Lower lobe of right lung (tissue), 2 donors: ENCODE measurements around the gene CUL1. TPM values are rescaled to one million over a fixed set of nuclear protein-coding genes. Genes with fewer than 3 reads are reported as not detected.

Experiments used
- ATAC-seq, 2 donors: fragments of 200-7000 bp; cut with Tn5 transposase; one replicate each; pipeline ENCODE4 v1.9.1; 2020 to 2022; ENCODE audit warnings: mild to moderate bottlenecking in 2 of 2, moderate library complexity in 2 of 2
- DNase-seq: peaks from one replicate; pipeline ENCODE4 v3.0.0-alpha.2; 2020
- H3K27ac ChIP-seq: fragments of 200-600 bp; one replicate; pipeline ENCODE4 v1.8.0; 2022
- H3K27me3 ChIP-seq: fragments of 200-600 bp; one replicate; pipeline ENCODE4 v1.8.0; 2022; ENCODE audit warnings: low read depth
- H3K36me3 ChIP-seq: fragments of 200-600 bp; one replicate; pipeline ENCODE4 v1.8.0; 2022; ENCODE audit warnings: mild to moderate bottlenecking
- H3K4me1 ChIP-seq: fragments of 200-600 bp; one replicate; pipeline ENCODE4 v1.8.0; 2022
- H3K4me3 ChIP-seq: fragments of 200-600 bp; one replicate; pipeline ENCODE4 v1.8.0; 2022; ENCODE audit warnings: mild to moderate bottlenecking
- H3K9me3 ChIP-seq: fragments of 200-600 bp; one replicate; pipeline ENCODE4 v1.8.0; 2022
- CTCF ChIP-seq: fragments of 200-600 bp; IDR thresholded peaks from one replicate; pipeline ENCODE4 v1.8.0; 2022; ENCODE audit warnings: antibody characterized with exemption, mild to moderate bottlenecking
- intact Hi-C: fragments of 100-400 bp; cut with DNase I; formaldehyde crosslinking; loops from one replicate; pipeline ENCODE4 v1.11.0; 2022
- total RNA-seq: library from RNA; stranded (reverse); fragmentation: NEBNext Ultra II Directional; extraction: Animal tissue kit (Norgen Biotek cat#: 25700); gene quantifications from one replicate; pipeline ENCODE4 v1.2.1, GENCODE V29; 2021
- donor health status: DM: no; HTN: yes; CAD: no; lungs with severe emphysema.

CUL1 gene
- total RNA-seq, 1 donor from 2014 or later, result 47.5 TPM

GRCh38 chr7:148790131-148790726, 91.5 kb downstream of the CUL1 start:
- Histone ChIP-seq H3K27ac (no peak overlapping the region), H3K27me3 (no peaks in the 10 kb centered on the region), H3K4me3 (no peak overlapping the region), H3K4me1 (no peaks in the 10 kb centered on the region), H3K9me3 (no peaks in the 10 kb centered on the region), H3K36me3 (peaks cover 100% of the 10 kb centered on the region)
- intact Hi-C loops, result no loop called here
- TF ChIP-seq CTCF, result no peak
- DNase-seq (no peak), ATAC-seq (no peak)

- intact Hi-C loops, result no loop called here
- H3K27me3 ChIP-seq, result no peaks in the 10 kb centered on the region
- DNase-seq (no peak), ATAC-seq (no peak)
- H3K4me3 ChIP-seq, result no peak overlapping the region
- no peak overlapping the region for H3K27ac ChIP-seq
- peaks cover 100% of the 10 kb centered on the region for H3K36me3 ChIP-seq
- no peaks in the 10 kb centered on the region for H3K9me3 ChIP-seq
- TF ChIP-seq CTCF, result no peak
- no peaks in the 10 kb centered on the region for H3K4me1 ChIP-seq
Measured at GRCh38 chr7:148790850-148791249, 92.1 kb downstream of the CUL1 start.

- no peaks in the 10 kb centered on the region for H3K27me3 ChIP-seq
- intact Hi-C loops, result no loop called here
- H3K4me3 ChIP-seq, result no peak overlapping the region
- no peaks in the 10 kb centered on the region for H3K4me1 ChIP-seq
- DNase-seq, result no peak
- TF ChIP-seq CTCF, result no peak
- peaks cover 100% of the 10 kb centered on the region for H3K36me3 ChIP-seq
- no peak overlapping the region for H3K27ac ChIP-seq
- no peaks in the 10 kb centered on the region for H3K9me3 ChIP-seq
- ATAC-seq, result no peak
Measured at GRCh38 chr7:148791546-148791945, 92.8 kb downstream of the CUL1 start.

- DNase-seq (no peak), ATAC-seq (no peak)
- Histone ChIP-seq H3K9me3 (no peaks in the 10 kb centered on the region), H3K27ac (no peak overlapping the region), H3K36me3 (peaks cover 98% of the 10 kb centered on the region), H3K4me3 (no peak overlapping the region), H3K4me1 (no peaks in the 10 kb centered on the region), H3K27me3 (no peaks in the 10 kb centered on the region)
- no peak for TF ChIP-seq CTCF
- intact Hi-C loops, result no loop called here
Measured at GRCh38 chr7:148793590-148793989, 94.9 kb downstream of the CUL1 start.

- Histone ChIP-seq H3K4me1 (no peaks in the 10 kb centered on the region), H3K27ac (no peak overlapping the region), H3K36me3 (peaks cover 98% of the 10 kb centered on the region), H3K9me3 (no peaks in the 10 kb centered on the region), H3K27me3 (no peaks in the 10 kb centered on the region), H3K4me3 (no peak overlapping the region)
- intact Hi-C loops, result no loop called here
- no peak for TF ChIP-seq CTCF
- ATAC-seq (no peak), DNase-seq (no peak)
Measured at GRCh38 chr7:148794476-148794875, 95.8 kb downstream of the CUL1 start.

- Histone ChIP-seq H3K27me3 (no peaks in the 10 kb centered on the region), H3K36me3 (peaks cover 98% of the 10 kb centered on the region), H3K4me1 (no peaks in the 10 kb centered on the region), H3K27ac (no peak overlapping the region), H3K4me3 (no peak overlapping the region), H3K9me3 (no peaks in the 10 kb centered on the region)
- no peak for TF ChIP-seq CTCF
- DNase-seq, result no peak
- intact Hi-C loops, result no loop called here
- no peak for ATAC-seq
Measured at GRCh38 chr7:148796841-148797240, 98.1 kb downstream of the CUL1 start.
